Measurements from ENCODE around the gene GATC.

The GATC gene

DNA sequence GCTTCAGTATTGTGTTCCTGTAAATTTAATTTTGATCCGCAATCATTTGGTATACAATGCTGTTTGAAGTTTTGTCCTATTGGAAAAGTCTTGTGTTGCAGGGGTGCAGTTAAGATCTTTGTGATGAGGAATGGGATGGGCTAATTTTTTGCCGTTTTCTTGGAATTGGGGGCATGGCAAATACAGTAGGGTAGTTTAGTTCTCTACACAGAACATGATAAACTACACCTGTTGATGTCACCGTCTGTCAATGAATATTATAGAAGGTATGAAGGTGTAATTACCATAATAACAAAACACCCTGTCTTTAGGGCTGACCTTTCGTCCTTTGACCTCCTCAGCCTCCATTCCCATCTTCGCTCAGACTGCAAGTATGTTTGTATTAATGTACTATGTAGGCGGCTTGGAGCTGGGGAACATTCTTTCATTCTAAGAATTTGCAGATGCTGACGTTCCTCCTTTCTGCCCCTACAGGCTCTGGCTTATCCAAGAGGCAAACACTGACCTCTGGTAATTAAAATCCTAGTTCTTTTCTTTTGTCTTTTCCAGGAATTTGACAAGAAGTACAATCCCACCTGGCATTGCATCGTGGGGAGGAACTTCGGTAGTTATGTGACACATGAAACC, 51.4 kb downstream of the GATC start:
- no peak for DNase-seq (ENCODE audit: low read depth in 2 of 2)

DNA sequence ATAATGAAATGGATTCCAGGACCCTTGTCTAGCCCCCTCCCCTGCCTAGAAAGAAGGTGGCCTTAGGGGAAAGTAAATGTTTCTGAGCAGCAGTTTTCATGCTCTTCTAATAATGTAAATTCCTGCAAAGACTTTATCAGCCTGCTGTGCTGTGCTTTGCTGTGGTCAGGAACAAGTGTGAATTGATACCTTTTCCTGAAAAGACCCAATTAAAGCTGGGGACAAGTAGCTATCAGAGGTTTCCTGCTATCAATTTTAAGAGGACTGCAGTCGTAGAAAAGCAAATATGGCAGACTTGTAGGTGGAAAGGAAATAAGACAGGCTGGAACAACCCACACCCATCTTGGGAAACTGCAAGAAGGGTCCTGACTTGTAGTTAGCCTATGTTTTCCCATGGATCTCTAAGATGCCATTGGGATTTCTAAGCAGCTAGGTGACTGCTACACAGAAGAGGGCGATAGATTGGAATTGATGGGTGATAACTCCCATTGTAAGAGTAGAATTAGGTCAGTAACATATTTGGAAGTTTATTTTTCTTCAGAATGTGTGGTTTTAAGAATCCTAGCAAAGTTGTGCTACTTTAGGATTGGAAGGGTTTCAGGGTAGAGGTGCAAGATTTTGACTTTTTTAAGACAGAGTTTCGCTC, 52.7 kb downstream of the GATC start:
- DNase-seq (ENCODE audit: low read depth in 2 of 2): no peak

- no peak for DNase-seq (ENCODE audit: low read depth in 2 of 2)
These were observed 54.3 kb downstream of the GATC start for GRCh38 chr12:120500581-120500980.

DNA sequence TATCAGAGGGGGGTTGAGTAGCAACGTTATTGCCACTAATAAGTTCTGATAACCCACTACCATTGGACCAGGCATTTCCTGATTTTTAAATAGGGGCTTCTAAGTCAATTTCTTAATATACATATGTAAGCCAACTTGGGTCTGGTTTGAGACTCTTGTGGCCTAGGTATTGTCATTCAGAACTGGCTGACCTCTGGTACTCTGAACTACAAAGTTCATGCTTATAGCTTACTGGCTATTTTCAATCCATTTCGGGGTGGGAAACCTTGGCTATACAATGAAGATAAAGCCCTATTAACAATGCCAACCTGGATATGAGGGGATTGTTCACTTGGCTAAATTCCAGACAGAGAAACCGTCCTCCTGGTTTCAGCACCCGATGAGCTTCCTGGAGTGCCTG, 58.3 kb downstream of the GATC start:
- no peak for DNase-seq (ENCODE audit: low read depth in 2 of 2)

GRCh38 chr12:120508537-120508936, 62.3 kb downstream of the GATC start:
- DNase-seq (ENCODE audit: low read depth in 2 of 2): no peak
